WERI-Rb-1 (cell line): ENCODE measurements around the gene TSPAN18.

Experiments used
- DNase-seq: peaks from one replicate; pipeline ENCODE4 v3.0.0-alpha.2; 2020
- H3K27ac ChIP-seq: fragments of 250-450 bp; sonication (Bioruptor Pico); 2 replicates; pipeline ENCODE4 v1.5.1; 2020; ENCODE audit warnings: mild to moderate bottlenecking, moderate library complexity
- H3K27me3 ChIP-seq: fragments of 250-450 bp; sonication (Bioruptor Pico); 2 replicates; pipeline ENCODE4 v1.5.1; 2021; ENCODE audit warnings: mild to moderate bottlenecking, low read depth, moderate library complexity; ENCODE audit not compliant: insufficient read depth, severe bottlenecking
- H3K36me3 ChIP-seq: fragments of 250-450 bp; sonication (Bioruptor Pico); 2 replicates; pipeline ENCODE4 v1.5.1; 2020; ENCODE audit warnings: mild to moderate bottlenecking, moderate library complexity
- H3K4me3 ChIP-seq: 2 replicates; pipeline ENCODE4 v1.5.1; 2011; ENCODE audit warnings: low read depth, mild to moderate bottlenecking, control low read depth, low read length
- H3K9me3 ChIP-seq: fragments of 250-450 bp; sonication (Bioruptor Pico); 2 replicates; pipeline ENCODE4 v1.5.1; 2021; ENCODE audit warnings: mild to moderate bottlenecking, moderate library complexity; ENCODE audit not compliant: severe bottlenecking
- CTCF ChIP-seq: IDR thresholded peaks from 2 replicates; pipeline ENCODE4 v1.5.1; 2011; ENCODE audit warnings: low read depth, mild to moderate bottlenecking, control low read depth, inconsistent platforms, low read length

TSPAN18 gene

GRCh38 chr11:44879432-44879831, 152.7 kb downstream of the TSPAN18 start:
- no peak for TF ChIP-seq CTCF
- Histone ChIP-seq H3K9me3 (no peaks in the 10 kb centered on the region), H3K27ac (no peak overlapping the region), H3K36me3 (no peaks in the 10 kb centered on the region), H3K27me3 (no peaks in the 10 kb centered on the region), H3K4me3 (no peak overlapping the region)
- no peak for DNase-seq

GRCh38 chr11:44880511-44880910, 153.7 kb downstream of the TSPAN18 start:
- Histone ChIP-seq H3K27me3 (no peaks in the 10 kb centered on the region), H3K9me3 (no peaks in the 10 kb centered on the region), H3K36me3 (no peaks in the 10 kb centered on the region), H3K27ac (no peak overlapping the region), H3K4me3 (no peak overlapping the region)
- no peak for TF ChIP-seq CTCF
- no peak for DNase-seq

GRCh38 chr11:44880953-44881352, 154.2 kb downstream of the TSPAN18 start:
- Histone ChIP-seq H3K9me3 (no peaks in the 10 kb centered on the region), H3K27me3 (no peaks in the 10 kb centered on the region), H3K27ac (no peak overlapping the region), H3K36me3 (no peaks in the 10 kb centered on the region), H3K4me3 (no peak overlapping the region)
- DNase-seq = no peak
- no peak for TF ChIP-seq CTCF

- H3K4me3 ChIP-seq = no peak overlapping the region
- H3K27me3 ChIP-seq = no peaks in the 10 kb centered on the region
- DNase-seq = no peak
- H3K27ac ChIP-seq = no peak overlapping the region
- no peaks in the 10 kb centered on the region for H3K9me3 ChIP-seq
- H3K36me3 ChIP-seq = no peaks in the 10 kb centered on the region
- no peak for TF ChIP-seq CTCF
Observed at GRCh38 chr11:44883277-44883676, 156.5 kb downstream of the TSPAN18 start.

- no peaks in the 10 kb centered on the region for H3K9me3 ChIP-seq
- H3K36me3 ChIP-seq = no peaks in the 10 kb centered on the region
- TF ChIP-seq CTCF = no peak
- no peak overlapping the region for H3K27ac ChIP-seq
- H3K4me3 ChIP-seq = no peak overlapping the region
- DNase-seq = no peak
- H3K27me3 ChIP-seq = no peaks in the 10 kb centered on the region
Observed at GRCh38 chr11:44884056-44884455, 157.3 kb downstream of the TSPAN18 start.

GRCh38 chr11:44885065-44885810, 158.5 kb downstream of the TSPAN18 start:
- DNase-seq = no peak
- H3K27ac ChIP-seq = no peak overlapping the region
- no peaks in the 10 kb centered on the region for H3K36me3 ChIP-seq
- H3K4me3 ChIP-seq = no peak overlapping the region
- H3K27me3 ChIP-seq = no peaks in the 10 kb centered on the region
- no peak for TF ChIP-seq CTCF
- no peaks in the 10 kb centered on the region for H3K9me3 ChIP-seq
